ENCODE data around the gene DUSP14.

Gene DUSP14

DNA sequence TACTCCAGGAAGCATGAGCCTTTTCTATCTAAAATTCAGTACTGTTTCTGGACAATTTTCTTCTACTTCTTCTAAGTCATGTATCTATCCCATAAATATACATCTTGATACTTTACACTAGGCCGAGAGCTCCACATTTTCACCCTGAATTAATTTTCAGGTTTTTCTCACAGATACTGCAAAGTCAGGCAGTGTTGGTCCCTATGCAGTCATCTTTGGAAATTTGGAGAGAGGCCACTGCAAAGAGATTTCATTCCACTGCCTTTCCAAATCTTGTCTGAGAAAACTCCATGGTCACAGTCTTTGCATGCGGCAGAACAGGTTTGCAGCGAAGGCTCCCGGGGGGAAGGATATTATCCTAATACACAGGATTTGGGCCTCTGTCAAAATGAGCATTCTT lies 28.2 kb downstream of the DUSP14 start:
- DNase-seq (ENCODE audit: low read depth): no peak

- no peak for DNase-seq (ENCODE audit: low read depth)
Measured at GRCh38 chr17:37518826-37519225, 29.1 kb downstream of the DUSP14 start.

- DNase-seq (ENCODE audit: low read depth): no peak
Measured at GRCh38 chr17:37519251-37519985, 29.7 kb downstream of the DUSP14 start.

DNA sequence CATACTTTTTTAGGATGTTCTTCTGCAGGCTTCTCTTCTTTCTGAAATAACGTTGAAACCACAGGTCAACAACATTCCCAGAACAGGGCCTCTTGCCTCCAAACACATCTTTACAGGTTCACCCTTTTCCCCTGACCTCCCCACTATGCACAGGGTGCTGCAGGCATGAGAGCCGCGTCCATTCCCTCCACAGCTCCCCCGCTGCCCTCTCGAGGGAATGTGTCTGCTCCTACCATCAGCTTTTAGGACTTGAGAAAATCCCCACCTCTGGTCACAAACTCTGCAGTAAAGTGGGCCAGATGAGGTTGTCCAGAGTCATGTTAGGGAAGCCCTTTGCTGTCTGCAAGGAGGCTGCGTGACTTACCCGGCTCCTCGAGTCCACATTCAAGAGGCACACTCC lies 30.5 kb downstream of the DUSP14 start:
- no peak for DNase-seq (ENCODE audit: low read depth)

- no peak for DNase-seq (ENCODE audit: low read depth)
Measured at GRCh38 chr17:37521821-37522220, 32.1 kb downstream of the DUSP14 start.

DNA sequence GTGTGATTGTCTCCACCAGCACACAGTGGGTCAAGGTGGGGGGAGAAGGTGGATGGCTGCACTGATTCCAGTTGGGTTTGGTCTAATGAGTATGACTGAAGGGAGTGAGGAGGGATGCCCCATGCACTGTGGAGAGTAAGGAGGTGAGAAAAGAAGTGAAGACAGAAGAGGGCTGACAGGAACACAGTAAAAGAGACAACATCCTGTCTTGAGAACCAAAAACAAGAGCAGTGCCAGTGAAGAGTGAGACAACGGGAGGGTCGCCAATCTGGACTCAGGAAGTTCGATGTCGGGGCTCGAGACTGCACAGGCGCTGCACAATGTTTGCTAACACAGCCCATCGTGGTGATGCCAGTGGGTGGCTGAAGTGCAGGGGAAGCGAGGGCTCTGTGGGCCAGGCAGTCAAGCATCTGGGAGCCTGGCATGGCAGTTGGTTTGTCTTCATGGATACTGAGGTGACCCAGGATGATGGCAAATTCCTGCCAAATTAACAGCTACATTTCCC lies 34.1 kb downstream of the DUSP14 start:
- no peak for DNase-seq (ENCODE audit: low read depth)

- DNase-seq (ENCODE audit: low read depth): no peak
Measured at GRCh38 chr17:37527249-37527851, 37.7 kb downstream of the DUSP14 start.

DNA sequence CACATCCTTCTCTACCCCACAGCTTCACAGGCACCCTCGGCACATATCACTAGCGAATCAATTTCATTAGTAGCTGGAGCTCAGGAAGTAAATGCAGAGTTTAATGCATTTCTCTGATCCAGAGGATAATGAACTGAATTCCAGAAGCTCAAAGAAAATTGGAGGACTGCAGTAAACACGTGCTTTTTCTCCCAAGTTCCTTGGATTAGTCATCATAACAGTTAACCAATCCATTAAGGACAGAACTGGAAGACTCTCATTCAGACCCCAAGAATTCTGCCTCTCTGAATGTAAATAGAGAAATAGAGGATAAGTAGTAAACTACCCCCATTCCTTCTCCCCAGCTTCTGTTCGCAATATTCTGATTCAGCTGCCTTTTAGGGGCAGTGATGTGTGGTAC lies 40.7 kb downstream of the DUSP14 start:
- no peak for DNase-seq (ENCODE audit: low read depth)

DNA sequence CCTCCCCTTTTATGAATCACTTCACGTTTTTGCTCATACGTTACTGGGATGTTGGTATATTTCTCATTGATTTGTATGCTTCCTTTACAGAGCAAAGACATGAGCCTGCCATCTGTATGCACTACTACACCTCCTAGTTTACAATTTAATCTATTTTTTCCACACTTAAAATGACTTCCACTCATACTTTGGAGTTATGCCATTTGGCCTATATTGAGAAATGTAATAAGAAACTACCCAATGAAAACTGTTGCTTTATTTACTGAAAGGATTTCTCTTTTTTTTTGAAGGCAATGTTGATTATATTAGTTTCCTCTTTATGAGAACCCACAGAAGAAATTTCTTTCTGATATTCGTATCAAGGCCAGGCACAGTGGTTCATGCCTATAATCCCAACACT lies 43.1 kb downstream of the DUSP14 start:
- no peak for DNase-seq (ENCODE audit: low read depth)

GRCh38 chr17:37535906-37536305 lies 46.2 kb downstream of the DUSP14 start:
- no peak for DNase-seq (ENCODE audit: low read depth)

DNA sequence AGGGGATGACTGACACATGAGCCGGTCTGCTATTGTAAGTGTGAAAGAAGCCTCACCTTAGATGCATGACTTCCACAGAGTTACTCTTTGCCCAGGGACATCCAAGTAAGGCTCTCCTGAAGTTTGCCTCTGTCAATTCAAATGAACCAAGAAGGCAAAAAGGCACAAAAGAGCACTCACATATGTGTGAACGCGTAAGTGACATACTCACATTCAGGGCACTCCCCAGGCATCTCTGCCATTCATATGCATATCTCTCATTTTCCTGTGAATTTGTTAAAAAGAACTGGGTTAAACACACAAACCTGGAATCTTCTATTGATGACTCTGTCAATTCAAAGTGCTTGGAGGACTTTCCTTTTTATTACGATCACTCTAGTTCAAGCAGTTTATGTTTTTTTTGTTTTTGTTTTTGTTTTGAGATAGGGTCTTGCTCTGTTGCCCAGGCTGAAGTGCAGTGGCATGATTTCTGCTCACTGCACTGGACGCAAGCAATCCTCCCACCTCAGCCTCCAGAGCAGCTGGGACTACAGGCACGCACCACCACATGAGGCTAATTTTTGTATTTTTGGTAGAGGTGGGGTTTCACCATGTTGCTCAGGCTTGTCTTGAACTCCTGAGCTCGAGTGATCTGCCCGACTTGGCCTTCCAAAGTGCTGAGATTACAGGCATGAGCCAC lies 49.4 kb downstream of the DUSP14 start:
- DNase-seq (ENCODE audit: low read depth): no peak

GRCh38 chr17:37541880-37542660 lies 52.4 kb downstream of the DUSP14 start:
- DNase-seq (ENCODE audit: low read depth): no peak

DNA sequence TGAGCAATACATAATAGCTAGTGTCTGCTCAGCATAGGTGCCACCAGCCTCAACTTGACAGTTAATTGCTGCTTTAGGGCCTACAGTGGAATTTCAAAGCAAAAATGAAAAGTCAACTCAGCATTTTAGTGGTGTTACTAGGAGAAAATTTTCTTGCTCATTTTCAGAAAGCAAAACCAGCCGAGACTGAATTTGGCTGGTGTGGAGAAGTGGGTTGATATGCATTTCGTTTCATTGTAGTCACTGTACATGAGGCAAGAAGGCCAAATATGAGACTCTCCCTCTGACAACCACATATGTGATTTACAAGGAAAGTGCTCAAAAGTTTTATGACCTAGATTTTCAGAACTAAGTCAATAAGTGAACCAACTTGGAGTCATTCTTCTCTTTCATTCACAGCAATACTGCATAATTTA lies 54.0 kb downstream of the DUSP14 start:
- DNase-seq (ENCODE audit: low read depth): no peak

DNA sequence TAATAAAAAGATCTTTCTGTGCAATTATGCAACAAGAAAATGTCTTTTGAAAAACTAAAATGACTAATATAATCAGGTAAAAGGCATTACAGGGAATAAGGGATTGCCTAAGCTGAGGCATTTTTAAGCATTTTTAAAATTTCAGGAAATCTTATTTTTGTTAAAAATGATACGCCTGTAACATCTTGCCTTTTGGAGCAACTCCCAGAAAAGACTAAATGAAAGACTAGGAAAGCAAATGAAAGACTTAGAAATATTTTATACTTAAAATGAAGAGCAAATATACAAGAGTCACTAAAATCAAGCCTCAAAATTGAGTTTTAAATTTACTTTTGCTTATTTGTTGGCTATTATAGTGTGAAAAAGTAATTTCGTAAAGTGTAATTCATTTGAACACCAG lies 55.8 kb downstream of the DUSP14 start:
- no peak for DNase-seq (ENCODE audit: low read depth)

DNA sequence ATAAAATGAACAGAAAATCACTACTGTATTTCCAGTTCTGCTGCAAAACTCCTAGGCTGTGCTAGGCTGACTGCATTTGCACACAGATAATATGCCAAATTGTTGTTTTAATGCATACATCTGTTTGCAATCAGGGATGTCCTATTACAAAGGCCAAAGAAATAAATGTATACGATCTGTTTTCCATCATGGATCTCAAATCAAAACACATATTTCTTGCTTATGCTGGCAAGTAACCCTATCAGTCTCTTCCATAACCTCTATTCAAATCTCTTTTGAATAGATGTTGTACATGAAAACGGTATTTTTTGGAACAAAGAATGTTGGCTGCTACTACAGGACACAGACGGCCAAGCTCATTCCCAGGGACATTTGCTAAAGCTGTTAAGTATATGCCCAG lies 56.6 kb downstream of the DUSP14 start:
- no peak for DNase-seq (ENCODE audit: low read depth)

DNA sequence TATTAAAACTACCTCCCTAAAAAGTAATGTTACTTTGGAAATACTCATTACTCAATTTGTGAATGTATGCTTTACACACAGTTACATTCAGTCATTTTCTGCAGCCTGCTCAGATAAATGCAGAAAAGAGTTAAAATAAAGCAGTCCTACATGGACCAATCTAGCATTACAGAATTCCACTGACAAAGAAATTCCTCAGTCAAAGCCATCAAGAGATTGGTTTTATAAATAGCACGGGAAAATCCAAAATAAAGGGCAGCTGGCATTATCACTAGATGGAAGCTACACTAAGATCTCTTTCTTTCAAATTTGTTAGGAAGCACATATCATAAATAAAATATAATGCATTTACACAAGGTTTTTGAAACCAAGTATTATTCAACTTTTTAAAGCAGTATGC lies 58.3 kb downstream of the DUSP14 start:
- no peak for DNase-seq (ENCODE audit: low read depth)

DNA sequence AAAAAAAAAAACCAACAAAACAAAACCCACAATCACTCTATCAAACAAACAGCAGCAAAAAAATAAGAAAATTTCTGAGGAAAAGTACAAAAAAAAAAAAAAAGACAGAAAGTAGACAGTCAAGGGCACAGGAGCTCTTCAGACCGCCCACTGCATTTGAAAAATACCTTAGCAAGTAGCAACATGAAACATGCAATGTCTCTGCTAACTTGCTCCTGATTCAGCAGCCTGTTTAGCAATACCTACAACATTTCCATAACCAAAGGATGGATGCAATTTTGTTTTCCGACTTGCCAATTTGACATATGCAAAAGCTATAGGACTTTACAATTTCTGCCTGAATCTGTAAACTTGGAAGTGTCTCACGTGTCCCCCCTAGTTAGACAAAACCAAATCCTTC lies 62.1 kb downstream of the DUSP14 start:
- DNase-seq (ENCODE audit: low read depth): no peak

GRCh38 chr17:37553401-37553966 lies 63.8 kb downstream of the DUSP14 start:
- DNase-seq (ENCODE audit: low read depth): no peak

DNA sequence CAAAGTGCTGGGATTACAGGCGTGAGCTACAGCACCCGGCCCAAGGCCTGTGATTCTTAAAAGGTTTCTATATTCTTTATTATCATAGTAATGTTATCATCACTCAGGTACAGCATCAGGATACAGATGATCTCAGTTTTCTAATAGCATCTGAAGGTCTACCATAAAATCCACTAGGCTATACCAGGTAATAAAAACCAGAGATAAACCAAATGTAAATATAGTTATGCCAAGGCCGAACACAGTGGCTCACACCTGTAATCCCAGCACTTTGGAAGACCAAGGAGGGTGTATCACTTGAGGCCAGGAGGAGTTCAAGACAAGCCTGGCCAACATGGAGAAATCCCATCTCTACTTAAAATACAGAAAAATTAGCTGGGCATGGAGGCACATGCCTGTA lies 65.7 kb downstream of the DUSP14 start:
- DNase-seq (ENCODE audit: low read depth): no peak

- no peak for DNase-seq (ENCODE audit: low read depth)
Measured at GRCh38 chr17:37557482-37557881, 67.8 kb downstream of the DUSP14 start.

- no peak for DNase-seq (ENCODE audit: low read depth)
Measured at GRCh38 chr17:37558299-37558698, 68.6 kb downstream of the DUSP14 start.

All from activated T-helper 9 cell treated with anti-CD3 and anti-CD28 coated beads, Interleukin-2, amount 50 U/mL, for 16 hours (primary cell).